SIG-M5 treated with dmso at 0.1 percent for 504 hours (cell line): Measurements from ENCODE around the gene STRAP.
"Not testable (repeated sequence)": the region's sequence is repeated elsewhere in the genome, so short reads cannot be mapped to it uniquely, and the experiment has no call there.

ENCODE experiments used
- DNase-seq: peaks from one replicate; lab custom pipeline; 2025; ENCODE audit not compliant: unreplicated experiment; lab: John Stamatoyannopoulos, UW

Gene STRAP

GRCh38 chr12:15919418-15919817 lies 37.2 kb downstream of the STRAP start:
- no peak for DNase-seq

GRCh38 chr12:15924956-15925355 lies 42.8 kb downstream of the STRAP start:
- no peak for DNase-seq

- DNase-seq: no peak
Observed at GRCh38 chr12:15928346-15928745, 46.2 kb downstream of the STRAP start.

- no peak for DNase-seq
Observed at GRCh38 chr12:15928870-15929571, 46.8 kb downstream of the STRAP start.

- DNase-seq: no peak
Observed at GRCh38 chr12:15931590-15932053, 49.4 kb downstream of the STRAP start.

GRCh38 chr12:15932327-15932726 lies 50.1 kb downstream of the STRAP start:
- no peak for DNase-seq

GRCh38 chr12:15932971-15933370 lies 50.8 kb downstream of the STRAP start:
- no peak for DNase-seq

- no peak for DNase-seq
Observed at GRCh38 chr12:15933751-15934150, 51.6 kb downstream of the STRAP start.

- DNase-seq: no peak
Observed at GRCh38 chr12:15936751-15937150, 54.6 kb downstream of the STRAP start.

GRCh38 chr12:15937902-15938301 lies 55.7 kb downstream of the STRAP start:
- no peak for DNase-seq

GRCh38 chr12:15939111-15939510 lies 56.9 kb downstream of the STRAP start:
- DNase-seq: peak; percentile 27

- no peak for DNase-seq
Observed at GRCh38 chr12:15942475-15942874, 60.3 kb downstream of the STRAP start.

- DNase-seq: not testable (repeated sequence)
Observed at GRCh38 chr12:15943519-15943918, 61.3 kb downstream of the STRAP start.

GRCh38 chr12:15948461-15948860 lies 66.3 kb downstream of the STRAP start:
- not testable (repeated sequence) for DNase-seq
